Measurements from ENCODE around the gene RHOC.

RHOC gene

GRCh38 chr1:112651205-112651604, 55.7 kb downstream of the RHOC start:
- Mint-ChIP-seq H3K27me3 (no peaks in the 10 kb centered on the region), H3K9me3 (no peaks in the 10 kb centered on the region), H3K4me1 (peaks cover 18% of the 10 kb centered on the region), H3K27ac (ENCODE audit: low read depth) (no peak overlapping the region), H3K36me3 (ENCODE audit: insufficient read depth) (peaks cover 55% of the 10 kb centered on the region), H3K4me3 (no peak overlapping the region)
- DNase-seq (ENCODE audit: low spot score in 2 of 2) (no peak), ATAC-seq (replicated peaks; ENCODE audit: extremely low read depth, poor library complexity, severe bottlenecking) (no peak)

Measured in central memory CD8-positive, alpha-beta T cell (primary cell).